Lower lobe of right lung (tissue), 2 donors: ENCODE results near the gene RNASE13. TPM values are rescaled to one million over a fixed set of nuclear protein-coding genes. Genes with fewer than 3 reads are reported as not detected.
"Not testable (repeated sequence)": the region's sequence is repeated elsewhere in the genome, so short reads cannot be mapped to it uniquely, and the experiment has no call there.

Experiments
- ATAC-seq, 2 donors: fragments of 200-7000 bp; cut with Tn5 transposase; one replicate each; pipeline ENCODE4 v1.9.1; 2020 to 2022; ENCODE audit warnings: mild to moderate bottlenecking in 2 of 2, moderate library complexity in 2 of 2
- DNase-seq: peaks from one replicate; pipeline ENCODE4 v3.0.0-alpha.2; 2020
- H3K27ac ChIP-seq: fragments of 200-600 bp; one replicate; pipeline ENCODE4 v1.8.0; 2022
- H3K27me3 ChIP-seq: fragments of 200-600 bp; one replicate; pipeline ENCODE4 v1.8.0; 2022; ENCODE audit warnings: low read depth
- H3K36me3 ChIP-seq: fragments of 200-600 bp; one replicate; pipeline ENCODE4 v1.8.0; 2022; ENCODE audit warnings: mild to moderate bottlenecking
- H3K4me1 ChIP-seq: fragments of 200-600 bp; one replicate; pipeline ENCODE4 v1.8.0; 2022
- H3K4me3 ChIP-seq: fragments of 200-600 bp; one replicate; pipeline ENCODE4 v1.8.0; 2022; ENCODE audit warnings: mild to moderate bottlenecking
- H3K9me3 ChIP-seq: fragments of 200-600 bp; one replicate; pipeline ENCODE4 v1.8.0; 2022
- intact Hi-C: fragments of 100-400 bp; cut with DNase I; formaldehyde crosslinking; loops from one replicate; pipeline ENCODE4 v1.11.0; 2022
- total RNA-seq: library from RNA; stranded (reverse); fragmentation: NEBNext Ultra II Directional; extraction: Animal tissue kit (Norgen Biotek cat#: 25700); gene quantifications from one replicate; pipeline ENCODE4 v1.2.1, GENCODE V29; 2021
- TF ChIP-seq, protein P1 (sequence below): fragments of 200-600 bp; IDR thresholded peaks from one replicate; pipeline ENCODE4 v1.8.0; 2022; ENCODE audit warnings: antibody characterized with exemption, mild to moderate bottlenecking
- donor health status: DM: no; HTN: yes; CAD: no; lungs with severe emphysema.

The RNASE13 gene
- total RNA-seq, 1 donor from 2014 or later, result not detected

DNA sequence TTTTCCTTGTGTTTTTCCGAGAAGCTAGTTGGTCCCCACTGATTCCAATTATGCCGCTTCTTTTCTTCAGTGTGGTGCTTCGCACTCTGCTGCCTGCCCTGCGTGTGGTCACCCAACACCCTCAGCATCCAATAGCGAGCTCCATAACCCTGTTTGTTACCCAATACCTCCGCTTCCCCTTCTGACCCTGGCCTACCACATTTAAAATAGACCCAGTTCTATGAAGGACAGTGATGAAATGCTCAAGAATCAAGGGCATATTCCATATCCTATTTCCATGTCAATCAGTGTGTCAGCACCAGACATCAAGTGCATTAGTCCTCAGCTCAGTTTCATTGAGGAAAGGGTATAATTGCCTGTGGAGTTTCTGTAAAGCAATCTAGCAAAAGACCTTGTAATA is 19.3 kb downstream of the RNASE13 start:
- H3K27ac ChIP-seq, result no peak overlapping the region
- intact Hi-C loops, result no loop called here
- H3K9me3 ChIP-seq, result no peaks in the 10 kb centered on the region
- no peak overlapping the region for H3K4me3 ChIP-seq
- H3K27me3 ChIP-seq, result no peaks in the 10 kb centered on the region
- no peak for DNase-seq
- TF ChIP-seq, protein P1, sequence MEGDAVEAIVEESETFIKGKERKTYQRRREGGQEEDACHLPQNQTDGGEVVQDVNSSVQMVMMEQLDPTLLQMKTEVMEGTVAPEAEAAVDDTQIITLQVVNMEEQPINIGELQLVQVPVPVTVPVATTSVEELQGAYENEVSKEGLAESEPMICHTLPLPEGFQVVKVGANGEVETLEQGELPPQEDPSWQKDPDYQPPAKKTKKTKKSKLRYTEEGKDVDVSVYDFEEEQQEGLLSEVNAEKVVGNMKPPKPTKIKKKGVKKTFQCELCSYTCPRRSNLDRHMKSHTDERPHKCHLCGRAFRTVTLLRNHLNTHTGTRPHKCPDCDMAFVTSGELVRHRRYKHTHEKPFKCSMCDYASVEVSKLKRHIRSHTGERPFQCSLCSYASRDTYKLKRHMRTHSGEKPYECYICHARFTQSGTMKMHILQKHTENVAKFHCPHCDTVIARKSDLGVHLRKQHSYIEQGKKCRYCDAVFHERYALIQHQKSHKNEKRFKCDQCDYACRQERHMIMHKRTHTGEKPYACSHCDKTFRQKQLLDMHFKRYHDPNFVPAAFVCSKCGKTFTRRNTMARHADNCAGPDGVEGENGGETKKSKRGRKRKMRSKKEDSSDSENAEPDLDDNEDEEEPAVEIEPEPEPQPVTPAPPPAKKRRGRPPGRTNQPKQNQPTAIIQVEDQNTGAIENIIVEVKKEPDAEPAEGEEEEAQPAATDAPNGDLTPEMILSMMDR, result no peak
- peaks cover 10% of the 10 kb centered on the region for H3K4me1 ChIP-seq
- peaks cover 35% of the 10 kb centered on the region for H3K36me3 ChIP-seq
- peak; percentile 28 to 40 for ATAC-seq

DNA sequence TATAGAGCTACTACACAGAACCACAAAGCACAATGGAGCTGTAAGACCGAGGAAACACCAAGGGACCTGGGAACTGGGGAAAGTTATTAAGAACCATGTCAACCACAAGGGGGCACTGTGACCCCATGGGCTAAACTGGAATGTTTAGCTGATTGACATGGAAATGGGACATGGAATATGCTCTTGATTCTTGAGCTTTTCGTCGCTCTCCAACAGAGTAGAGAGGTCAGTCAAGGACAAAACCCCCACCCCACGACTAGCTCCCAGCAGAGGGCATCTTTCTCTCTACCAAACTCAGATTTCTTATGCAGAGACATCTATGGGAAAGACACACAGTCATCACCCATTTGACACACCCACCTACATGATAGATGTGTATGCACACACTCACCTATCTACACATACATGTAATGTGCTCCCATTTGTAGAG is 19.8 kb downstream of the RNASE13 start:
- ATAC-seq (peak; percentile 90), DNase-seq (peak; percentile 70)
- Histone ChIP-seq H3K4me3 (no peak overlapping the region), H3K27ac (no peak overlapping the region), H3K4me1 (peaks cover 10% of the 10 kb centered on the region), H3K27me3 (no peaks in the 10 kb centered on the region), H3K36me3 (peaks cover 30% of the 10 kb centered on the region), H3K9me3 (no peaks in the 10 kb centered on the region)
- intact Hi-C loops, result no loop called here
- TF ChIP-seq, protein P1, result peak; percentile 93

DNA sequence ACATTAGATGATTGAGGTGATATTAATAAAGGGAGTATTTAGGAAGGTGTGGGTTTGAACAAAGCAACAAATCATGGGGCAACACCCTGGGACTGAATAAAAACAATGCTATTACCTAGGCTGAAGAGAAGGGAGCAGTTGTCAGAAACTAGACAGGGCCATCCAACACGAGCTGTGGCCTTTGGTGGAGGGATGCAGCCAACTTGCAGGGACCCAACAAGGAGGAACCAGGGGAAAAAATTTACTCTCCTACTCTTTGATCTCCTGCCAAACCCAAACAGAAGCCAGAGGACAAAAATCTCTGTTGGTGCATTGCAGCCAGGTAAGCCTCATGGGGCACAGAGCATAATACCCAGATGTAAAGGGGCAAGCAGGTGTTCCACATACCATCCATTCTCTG is 23.5 kb downstream of the RNASE13 start:
- ATAC-seq (no peak), DNase-seq (no peak)
- TF ChIP-seq, protein P1, result no peak
- H3K27ac ChIP-seq, result no peak overlapping the region
- intact Hi-C loops, result no loop called here
- H3K36me3 ChIP-seq, result no peaks in the 10 kb centered on the region
- no peaks in the 10 kb centered on the region for H3K27me3 ChIP-seq
- H3K4me1 ChIP-seq, result peaks cover 6% of the 10 kb centered on the region
- H3K9me3 ChIP-seq, result no peaks in the 10 kb centered on the region
- no peak overlapping the region for H3K4me3 ChIP-seq

DNA sequence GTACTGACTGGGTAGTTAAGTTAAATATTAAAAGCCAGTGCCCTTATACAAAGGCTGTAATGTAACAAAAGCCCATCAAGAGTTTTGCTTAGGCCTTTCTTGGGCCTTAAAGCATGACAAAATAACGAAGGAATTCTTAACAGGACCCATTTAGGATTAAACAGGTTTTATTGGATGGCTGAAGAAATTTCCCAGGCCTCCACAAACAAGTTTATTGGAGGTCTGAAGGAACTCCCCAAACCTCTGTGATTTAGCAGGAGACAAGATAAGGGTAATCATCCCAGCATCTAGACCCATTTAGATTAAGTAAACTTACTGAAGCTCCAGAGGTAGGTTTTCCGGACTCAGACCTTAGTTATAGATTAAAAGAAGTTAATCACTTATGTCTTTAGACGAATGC is 24.9 kb downstream of the RNASE13 start:
- H3K4me3 ChIP-seq, H3K36me3 ChIP-seq, intact Hi-C loops, H3K4me1 ChIP-seq, H3K27ac ChIP-seq, H3K27me3 ChIP-seq, ATAC-seq, DNase-seq, H3K9me3 ChIP-seq: not testable (repeated sequence)

DNA sequence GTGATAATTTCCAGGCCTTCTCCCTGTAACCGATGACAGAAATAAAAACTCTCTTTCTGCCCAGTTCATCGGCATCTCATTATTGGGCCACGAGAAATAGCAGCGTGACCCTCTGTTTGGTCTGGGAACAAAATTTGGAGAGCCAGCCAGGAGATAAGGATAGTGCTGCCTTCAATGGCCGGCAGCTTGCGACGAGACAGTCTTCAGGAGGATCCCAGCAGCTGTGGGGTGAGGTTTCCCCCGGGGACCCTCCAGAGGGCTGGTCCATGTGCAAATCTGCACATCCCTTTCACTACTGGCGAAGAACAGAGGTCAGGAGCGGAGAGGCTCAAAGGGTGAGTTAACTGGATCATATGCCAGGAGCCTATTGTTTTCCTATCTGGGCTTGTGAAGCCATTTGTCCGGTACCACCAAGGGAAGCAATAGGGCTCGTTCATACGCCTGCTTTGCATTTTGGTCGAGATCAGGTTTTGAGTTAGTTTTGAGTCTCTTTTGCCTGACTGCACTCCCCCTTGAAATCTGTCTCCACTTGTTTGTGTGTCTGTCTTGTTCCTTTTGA is 30.7 kb downstream of the RNASE13 start:
- no peaks in the 10 kb centered on the region for H3K36me3 ChIP-seq
- no peak overlapping the region for H3K27ac ChIP-seq
- TF ChIP-seq, protein P1, result no peak
- no peak for DNase-seq
- no peaks in the 10 kb centered on the region for H3K9me3 ChIP-seq
- ATAC-seq, result no peak
- no peaks in the 10 kb centered on the region for H3K4me1 ChIP-seq
- intact Hi-C loops, result no loop called here
- no peaks in the 10 kb centered on the region for H3K27me3 ChIP-seq
- no peak overlapping the region for H3K4me3 ChIP-seq

DNA sequence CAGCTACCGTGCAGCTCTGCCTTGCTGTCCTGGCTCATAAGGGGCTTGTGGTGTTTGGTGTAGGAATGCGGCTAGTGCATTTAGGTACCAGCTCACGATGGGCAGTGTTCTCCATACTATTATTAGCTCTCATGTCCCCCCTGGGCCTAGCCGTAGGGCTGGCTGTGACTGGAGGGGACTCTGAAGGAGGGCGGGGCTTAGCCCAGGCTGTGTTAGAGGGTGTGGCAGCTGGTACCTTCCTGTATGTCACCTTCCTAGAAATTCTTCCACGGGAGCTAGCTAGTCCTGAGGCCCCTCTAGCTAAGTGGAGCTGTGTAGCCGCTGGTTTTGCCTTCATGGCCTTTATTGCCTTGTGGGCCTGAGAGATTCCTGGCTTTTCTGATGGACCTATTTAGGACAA is 33.4 kb downstream of the RNASE13 start:
- no peak overlapping the region for H3K27ac ChIP-seq
- peaks cover 15% of the 10 kb centered on the region for H3K36me3 ChIP-seq
- no peak for ATAC-seq
- no peaks in the 10 kb centered on the region for H3K9me3 ChIP-seq
- no peaks in the 10 kb centered on the region for H3K4me1 ChIP-seq
- H3K27me3 ChIP-seq, result no peaks in the 10 kb centered on the region
- TF ChIP-seq, protein P1, result no peak
- DNase-seq, result no peak
- intact Hi-C loops, result no loop called here
- no peak overlapping the region for H3K4me3 ChIP-seq
